Body of pancreas (tissue), 4 donors: ENCODE measurements around the gene NRBP1.

Experiments
- CTCF ChIP-seq, 7 experiments: fragments of 450-650 bp in 4 of 7; fragments of 200-600 bp in 3 of 7; sonication (generic) in 3 of 7; IDR thresholded peaks; one replicate each; pipeline ENCODE4 v1.5.1; 2016 to 2019; ENCODE audit warnings: antibody characterized with exemption in 7 of 7
- POLR2A ChIP-seq, 3 donors: fragments of 450-650 bp; IDR thresholded peaks; one replicate each; pipeline ENCODE4 v1.6.1; 2016; ENCODE audit warnings: antibody characterized with exemption in 3 of 3, mild to moderate bottlenecking in 2 of 3

- no peak for TF ChIP-seq CTCF (IDR thresholded peaks at IDR 0.05)
- no peak for TF ChIP-seq POLR2A (IDR thresholded peaks at IDR 0.05)
Observed at GRCh38 chr2:27416151-27416550, 12.3 kb upstream of the NRBP1 start.
